H1 (cell line): Measurements from ENCODE around the gene ASTN2. TPM values are rescaled to one million over a fixed set of nuclear protein-coding genes. Genes with fewer than 3 reads are reported as not detected.

Source experiments
- CBX8 ChIP-seq: fragments of 300-800, 300-1000 bp; sonication (generic); IDR thresholded peaks from 2 replicates; pipeline ENCODE4 v1.7.1; 2016; ENCODE audit warnings: low read depth, low read length, borderline replicate concordance
- CTBP2 ChIP-seq: IDR thresholded peaks from 2 replicates; pipeline ENCODE4 v1.7.0; 2011; ENCODE audit warnings: borderline replicate concordance, mild to moderate bottlenecking, moderate library complexity, mixed read lengths, low read length; ENCODE audit not compliant: insufficient read depth, insufficient read length
- FOSL1 ChIP-seq: IDR thresholded peaks from 2 replicates; pipeline ENCODE4 v1.6.1; 2011; ENCODE audit warnings: mild to moderate bottlenecking, low read depth, low read length, moderate library complexity; ENCODE audit not compliant: insufficient read depth
- HDAC6 ChIP-seq: IDR thresholded peaks from one replicate; pipeline ENCODE4 v1.7.1; 2012; ENCODE audit warnings: low read depth, mild to moderate bottlenecking, inconsistent platforms, low read length, moderate library complexity
- POLR2AphosphoS5 ChIP-seq: IDR thresholded peaks from 2 replicates; pipeline ENCODE4 v1.6.1; 2011; ENCODE audit warnings: low read depth, low read length
- SP1 ChIP-seq: IDR thresholded peaks from 2 replicates; pipeline ENCODE4 v1.6.1; 2011; ENCODE audit warnings: low read depth, low read length
- polyA plus RNA-seq, 7 experiments: library from polyadenylated mRNA; depleted of rRNA in 3 of 7; stranded (reverse) in 5 of 7; unstranded in 2 of 7; fragments of >200 nt in 5 of 7; fragments of 200-250 nt in 2 of 7; gene quantifications; 1 replicate in 5 of 7; 2 replicates in 1 of 7; 4 replicates in 1 of 7; pipeline versions ENCODE4 v1.2.1 to v1.2.3, GENCODE V29; 2011 to 2013; ENCODE audit warnings: missing spikeins in 2 of 7, mixed read lengths in 2 of 7
- total RNA-seq: library from RNA; stranded (reverse); fragmentation: NEBNext Ultra II Directional; extraction: Animal tissue kit (Norgen Biotek cat#: 25700); gene quantifications from 2 replicates; pipeline ENCODE4 v1.2.1, GENCODE V29; 2021

The ASTN2 gene
- total and polyA plus RNA-seq, 2 of the 8 experiments (the other 6 are each of a cell fraction or from before 2014, with no cell fraction given), result 8.2 to 13.7 TPM

GRCh38 chr9:117083559-117083958 lies 331.3 kb downstream of the ASTN2 start (continued):
- no peak for TF ChIP-seq CBX8
- no peak for TF ChIP-seq CTBP2
- no peak for TF ChIP-seq FOSL1
- no peak for TF ChIP-seq SP1
- TF ChIP-seq POLR2AphosphoS5, result no peak
- TF ChIP-seq HDAC6, result no peak
- TF ChIP-seq, all 59 proteins: peak for 0
